Panc1 (cell line): ENCODE results near the gene MEX3C. TPM values are rescaled to one million over a fixed set of nuclear protein-coding genes. Genes with fewer than 3 reads are reported as not detected.

ENCODE experiments used
- ATAC-seq: fragments of 200-7000 bp; cut with Tn5 transposase; 2 replicates; pipeline ENCODE4 v1.9.1; 2020; ENCODE audit warnings: mild to moderate bottlenecking, moderate library complexity
- BruUV-seq: library from RNA; stranded (reverse); fragments of 400-500 nt; replicated peaks from 2 replicates; lab custom pipeline; 2021; lab: Mats Ljungman, UMichigan
- CTCF ChIA-PET: fragments of 300-600 bp; sonication (Branson Sonifier 250); formaldehyde crosslinking; loops from one replicate; lab custom pipeline; 2022; ENCODE audit warnings: antibody characterized with exemption; lab: Charles Lee
- POLR2A ChIA-PET: fragments of 300-600 bp; sonication (Branson Sonifier 250); formaldehyde crosslinking; loops from one replicate; lab custom pipeline; 2022; ENCODE audit warnings: antibody characterized with exemption; lab: Charles Lee
- DNase-seq: peaks from one replicate; pipeline ENCODE4 v3.0.0-alpha.2; 2010; ENCODE audit warnings: low read depth, low spot score
- H3K27ac ChIP-seq: 2 replicates; pipeline ENCODE4 v1.5.1; 2011; ENCODE audit warnings: mild to moderate bottlenecking, low read length, inconsistent platforms
- H3K27me3 ChIP-seq: fragments of 200-500 bp; sonication (Bioruptor generic); 2 replicates; pipeline ENCODE4 v1.6.0; 2014; ENCODE audit warnings: low read length, inconsistent platforms; ENCODE audit not compliant: control insufficient read depth, insufficient read depth
- H3K36me3 ChIP-seq: fragments of 200-500 bp; sonication (Bioruptor generic); 2 replicates; pipeline ENCODE4 v1.5.1; 2014; ENCODE audit warnings: inconsistent platforms, mild to moderate bottlenecking, low read length, moderate library complexity; ENCODE audit not compliant: control insufficient read depth, insufficient read depth
- H3K4me1 ChIP-seq: 2 replicates; pipeline ENCODE4 v1.5.1; 2011; ENCODE audit warnings: inconsistent platforms, mild to moderate bottlenecking, low read length, moderate library complexity; ENCODE audit not compliant: control insufficient read depth, insufficient read depth
- H3K4me3 ChIP-seq, 2 experiments: 2 replicates each; pipeline ENCODE4 v1.5.1; 2011 to 2012; ENCODE audit warnings: low read depth in 2 of 2, low read length in 2 of 2, mild to moderate bottlenecking in 2 of 2, inconsistent platforms in 1 of 2, moderate library complexity in 1 of 2
- H3K9me3 ChIP-seq: fragments of 200-500 bp; sonication (Bioruptor generic); 2 replicates; pipeline ENCODE4 v1.5.1; 2014; ENCODE audit warnings: low read depth, mild to moderate bottlenecking, inconsistent platforms, low read length, moderate library complexity; ENCODE audit not compliant: control insufficient read depth, insufficient read depth
- CTCF ChIP-seq: fragments of 450-650 bp; IDR thresholded peaks from 2 replicates; pipeline ENCODE4 v1.5.1; 2017; ENCODE audit warnings: mild to moderate bottlenecking
- POLR2AphosphoS5 ChIP-seq: IDR thresholded peaks from 2 replicates; pipeline ENCODE4 v1.6.1; 2012; ENCODE audit warnings: mild to moderate bottlenecking, low read depth, low read length, moderate library complexity
- REST ChIP-seq, 2 experiments: IDR thresholded peaks; 2 replicates each; pipeline ENCODE4 v1.6.1; 2011 to 2012; ENCODE audit warnings: low read depth in 2 of 2, control low read depth in 1 of 2, low read length in 1 of 2, mild to moderate bottlenecking in 1 of 2, moderate library complexity in 1 of 2; ENCODE audit not compliant: insufficient read depth in 1 of 2
- SIN3A ChIP-seq: IDR thresholded peaks from 2 replicates; pipeline ENCODE4 v1.6.1; 2012; ENCODE audit warnings: low read depth, mild to moderate bottlenecking, low read length, moderate library complexity, borderline replicate concordance; ENCODE audit not compliant: insufficient read depth
- TCF7L2 ChIP-seq: IDR thresholded peaks from 2 replicates; pipeline ENCODE4 v1.6.1; 2011; ENCODE audit warnings: mild to moderate bottlenecking, low read depth, low read length, inconsistent platforms
- in situ Hi-C: cut with HindIII; loops from 2 replicates; pipeline ENCODE4 v1.10.0; 2016; ENCODE audit warnings: low sequenced_read_pairs, low pct_unique_long_range_greater_than_20kb
- intact Hi-C: fragments of 100-400 bp; cut with micrococcal nuclease; formaldehyde crosslinking; loops from one replicate; pipeline ENCODE4 v1.10.0; 2022; ENCODE audit not compliant: unreplicated experiment
- total RNA-seq: library from RNA; stranded (reverse); gene quantifications from one replicate; pipeline ENCODE4 v1.2.1, GENCODE V29; 2021; ENCODE audit not compliant: unreplicated experiment

The MEX3C gene
- total RNA-seq, 1 experiment from 2014 or later: 29.0 TPM

- TF ChIP-seq CTCF: no peak
- no peak for TF ChIP-seq TCF7L2
- TF ChIP-seq POLR2AphosphoS5: no peak
- no peak for TF ChIP-seq REST (IDR thresholded peaks at IDR 0.05; ENCODE audit: insufficient read depth in 1 of 2, low read depth in 2 of 2, low read length in 1 of 2)
- no peak for TF ChIP-seq SIN3A
- Histone ChIP-seq H3K36me3 (no peaks in the 10 kb centered on the region), H3K4me3 (no peak overlapping the region), H3K27ac (no peak overlapping the region), H3K9me3 (no peaks in the 10 kb centered on the region), H3K27me3 (no peaks in the 10 kb centered on the region), H3K4me1 (no peaks in the 10 kb centered on the region)
- BruUV-seq: no TSS peak
- intact Hi-C loops: no loop called here
- in situ Hi-C loops: no loop called here
- ChIA-PET POLR2A (no interaction called here), CTCF (no interaction called here)
- no peak for DNase-seq
- no peak for ATAC-seq
Observed at GRCh38 chr18:51236225-51236624, 38.7 kb upstream of the MEX3C start.

GRCh38 chr18:51235009-51235789 lies 37.7 kb upstream of the MEX3C start:
- Histone ChIP-seq H3K27me3 (no peaks in the 10 kb centered on the region), H3K9me3 (no peaks in the 10 kb centered on the region), H3K4me3 (no peak overlapping the region), H3K36me3 (no peaks in the 10 kb centered on the region), H3K27ac (no peak overlapping the region), H3K4me1 (no peaks in the 10 kb centered on the region)
- intact Hi-C loops (no loop called here), in situ Hi-C loops (no loop called here)
- DNase-seq: no peak
- TF ChIP-seq CTCF (no peak), POLR2AphosphoS5 (no peak), REST (IDR thresholded peaks at IDR 0.05; ENCODE audit: insufficient read depth in 1 of 2, low read depth in 2 of 2, low read length in 1 of 2) (no peak), SIN3A (no peak), TCF7L2 (no peak)
- BruUV-seq: no TSS peak
- CTCF ChIA-PET: no interaction called here
- no peak for ATAC-seq
- POLR2A ChIA-PET: no interaction called here
